Activated CD4-positive, alpha-beta T cell treated with anti-CD3 and anti-CD28 coated beads, Interleukin-2, amount 50 U/mL, for 1 hour (primary cell): Measurements from ENCODE around the gene RBM33.

Source experiments
- DNase-seq: peaks from one replicate; pipeline ENCODE4 v3.0.0-alpha.2; 2020

RBM33 gene

GRCh38 chr7:155780884-155781283, 136.4 kb downstream of the RBM33 start:
- DNase-seq, result no peak

DNA sequence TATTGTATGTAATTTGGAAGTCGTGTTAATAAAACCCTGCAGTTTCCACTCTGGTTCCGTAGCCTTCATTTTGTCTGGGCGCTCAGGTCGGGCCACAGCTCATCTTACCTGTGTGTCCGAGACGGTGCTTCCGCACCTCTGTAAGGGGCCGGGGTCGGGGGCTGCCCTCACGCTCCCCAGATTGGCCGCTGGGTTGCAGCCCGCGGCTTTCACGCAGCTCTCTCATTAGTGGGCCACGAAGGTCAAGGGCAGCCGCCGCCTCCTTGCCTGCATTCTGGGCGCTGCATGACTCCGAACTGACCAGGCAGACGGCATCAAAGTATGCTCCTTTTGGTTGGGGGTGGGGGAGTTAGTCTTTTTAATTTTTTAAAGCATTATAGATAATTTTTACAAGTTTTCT, 137.0 kb downstream of the RBM33 start:
- no peak for DNase-seq

GRCh38 chr7:155782466-155782865, 138.0 kb downstream of the RBM33 start:
- no peak for DNase-seq

- no peak for DNase-seq
Observed at GRCh38 chr7:155785536-155785935, 141.1 kb downstream of the RBM33 start.

GRCh38 chr7:155786491-155786890, 142.0 kb downstream of the RBM33 start:
- no peak for DNase-seq

DNA sequence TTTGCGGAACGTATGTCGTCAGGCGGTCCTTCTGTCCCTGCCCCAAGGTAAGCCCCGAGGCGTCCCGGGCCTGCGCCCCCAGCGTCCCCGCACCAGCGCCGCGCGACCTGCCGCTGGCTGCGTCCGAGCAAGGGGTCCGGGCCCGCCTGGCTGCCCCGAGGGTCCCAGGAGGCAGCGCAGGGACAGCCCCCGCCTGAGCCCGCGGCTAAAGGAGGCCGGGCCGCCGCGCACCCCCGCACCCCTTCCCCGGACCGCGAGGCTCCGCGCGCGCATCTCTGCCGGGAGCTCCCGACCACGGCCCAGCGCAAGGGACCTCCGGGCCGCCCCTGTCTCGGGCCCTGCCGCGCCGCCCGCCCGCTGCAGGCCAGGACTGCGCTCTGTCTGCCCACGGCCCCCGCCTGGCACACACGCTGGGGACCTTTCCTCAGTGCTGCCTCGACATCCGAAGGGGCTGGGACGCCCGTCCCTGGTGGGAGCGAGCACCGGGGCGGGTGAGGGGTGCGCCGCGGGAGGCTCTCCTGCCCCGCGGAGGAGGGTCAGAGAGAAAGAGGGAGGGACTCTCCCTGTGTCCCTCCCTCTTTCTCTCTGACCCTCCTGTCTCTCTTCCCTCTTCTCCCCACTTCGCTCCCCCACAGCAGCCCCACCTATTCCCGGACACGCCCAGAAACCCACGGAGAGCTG, 142.8 kb downstream of the RBM33 start:
- DNase-seq, result no peak

GRCh38 chr7:155788616-155789000, 144.1 kb downstream of the RBM33 start:
- DNase-seq, result no peak

DNA sequence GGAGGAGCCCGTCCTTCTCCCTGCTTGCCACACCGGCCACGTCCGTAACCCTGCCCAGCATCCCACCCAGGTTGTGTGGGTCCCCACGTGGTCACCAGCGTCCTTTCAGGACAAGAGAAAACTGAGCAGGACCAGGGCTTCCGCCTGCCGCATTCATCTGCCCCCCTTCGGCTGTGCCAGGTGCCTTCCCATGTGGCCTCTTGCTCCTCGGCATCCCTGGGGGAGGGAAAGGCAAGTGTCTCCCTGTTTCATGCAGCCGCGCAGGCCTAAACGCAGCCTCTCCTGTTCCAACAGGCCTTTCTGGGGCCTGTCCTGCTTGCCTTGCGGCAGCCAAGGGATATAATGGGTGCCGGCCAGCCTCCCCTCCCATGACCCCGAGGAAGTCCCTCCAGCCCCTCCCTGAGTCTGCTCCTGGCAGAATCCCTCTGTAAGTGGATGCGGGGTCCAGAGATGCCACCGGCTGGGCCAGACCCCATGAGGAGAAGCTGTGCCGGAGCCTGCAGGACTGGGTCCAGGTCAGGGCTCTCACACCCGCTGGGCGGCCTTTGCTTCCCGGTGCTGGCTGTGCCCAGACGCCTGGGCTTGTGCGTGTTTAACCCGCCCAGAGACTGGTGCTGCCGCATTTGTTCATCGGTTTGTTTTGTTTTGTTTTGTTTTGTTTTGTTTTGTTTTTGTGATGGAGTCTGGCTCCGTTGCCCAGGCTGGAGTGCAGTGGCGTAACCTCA, 144.7 kb downstream of the RBM33 start:
- DNase-seq, result no peak

GRCh38 chr7:155790666-155791065, 146.2 kb downstream of the RBM33 start:
- DNase-seq, result no peak

DNA sequence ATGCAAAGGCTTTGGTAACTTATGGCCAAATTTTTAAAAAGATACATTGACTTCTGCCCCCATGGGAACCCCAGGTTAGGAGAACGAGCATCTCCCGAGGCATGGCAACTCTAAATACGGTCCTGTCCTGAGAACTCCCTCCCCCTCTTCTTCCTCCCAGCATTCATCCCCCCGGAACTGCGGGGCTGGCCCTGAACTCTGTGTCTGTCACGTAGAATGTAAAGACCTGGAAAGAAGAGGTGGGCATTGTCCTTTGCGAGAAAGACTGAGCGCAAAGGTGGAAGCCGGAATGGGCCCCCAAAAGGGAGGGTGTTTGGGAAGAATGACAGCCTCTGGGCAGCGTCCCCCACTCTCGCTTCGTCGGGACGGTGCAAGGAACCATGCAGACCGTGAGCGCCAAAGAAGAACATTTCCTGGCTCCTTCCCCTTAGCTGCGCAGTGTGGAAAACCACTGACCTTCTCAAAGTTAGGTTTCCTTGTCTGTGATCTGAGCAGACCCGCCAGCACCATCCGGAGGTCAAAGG, 146.8 kb downstream of the RBM33 start:
- DNase-seq, result no peak

DNA sequence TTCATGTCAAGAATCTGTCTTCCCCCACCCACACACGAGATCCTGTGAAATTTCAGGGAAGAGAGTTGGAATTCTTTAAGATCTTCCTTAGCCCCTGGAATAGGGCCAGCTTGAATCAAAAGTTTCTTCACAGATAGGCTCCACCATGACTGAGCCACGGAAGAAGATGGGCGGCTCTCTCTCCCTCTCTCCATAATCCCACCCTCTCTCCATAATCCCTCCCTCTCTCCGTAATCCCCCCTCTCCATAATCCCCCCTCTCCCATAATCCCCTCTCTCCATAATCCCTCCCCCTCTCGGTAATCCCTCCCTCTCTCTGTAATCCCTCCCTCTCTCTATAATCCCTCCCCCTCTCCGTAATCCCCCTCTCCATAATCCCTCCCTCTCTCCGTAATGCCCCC, 147.4 kb downstream of the RBM33 start:
- DNase-seq, result no peak

DNA sequence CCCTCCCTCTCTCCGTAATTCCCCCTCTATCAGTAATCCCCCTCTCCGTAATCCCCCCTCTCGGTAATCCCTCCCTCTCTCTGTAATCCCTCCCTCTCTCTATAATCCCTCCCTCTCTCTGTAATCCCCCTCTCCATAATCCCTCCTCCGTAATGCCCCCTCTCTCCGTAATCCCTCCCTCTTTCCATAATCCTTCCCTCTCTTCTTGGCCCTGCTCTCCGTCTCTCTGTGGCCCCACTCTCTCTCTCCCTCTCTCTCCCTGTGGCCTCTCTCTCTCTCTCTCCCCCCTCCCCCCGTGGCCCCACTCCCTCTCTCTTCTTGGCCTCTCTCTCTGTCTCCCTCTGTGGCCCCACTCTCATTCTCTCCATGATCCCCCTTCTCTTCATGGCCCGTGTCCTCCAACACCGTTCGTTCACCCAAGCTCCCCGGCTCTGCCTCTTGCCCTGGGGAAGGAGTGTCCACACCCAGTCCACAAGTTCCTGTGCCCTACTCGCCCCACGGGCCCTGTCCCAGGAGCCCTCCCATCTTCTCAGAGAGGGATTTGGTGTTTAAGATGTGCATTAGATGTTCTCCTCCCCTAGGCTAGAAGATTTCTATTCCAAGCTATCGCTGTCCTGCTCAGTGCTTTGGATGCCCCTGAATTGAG, 148.0 kb downstream of the RBM33 start:
- no peak for DNase-seq

DNA sequence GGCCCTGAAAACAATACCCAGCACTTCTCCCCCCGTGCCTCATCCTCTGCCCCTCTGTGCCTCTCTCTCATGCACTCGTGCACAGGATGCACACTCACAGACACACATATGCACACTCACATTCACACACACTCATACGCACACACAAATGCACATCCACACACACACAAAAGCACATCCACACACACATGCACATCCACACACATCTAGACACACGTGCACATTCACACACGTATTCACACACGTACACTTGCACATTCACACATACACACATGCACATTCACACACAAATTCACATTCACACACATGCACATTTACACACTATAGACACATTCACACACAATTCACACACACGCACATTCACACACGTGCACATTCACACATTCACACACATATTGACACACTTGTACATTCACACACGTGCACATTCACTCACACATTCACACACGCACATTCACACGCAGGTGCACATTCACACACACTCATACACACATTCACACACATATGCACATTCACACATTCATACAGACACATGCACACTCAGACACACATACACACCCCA, 148.6 kb downstream of the RBM33 start:
- DNase-seq, result no peak

- DNase-seq, result no peak
Observed at GRCh38 chr7:155793720-155794119, 149.3 kb downstream of the RBM33 start.

GRCh38 chr7:155794196-155794595, 149.7 kb downstream of the RBM33 start:
- DNase-seq, result no peak

DNA sequence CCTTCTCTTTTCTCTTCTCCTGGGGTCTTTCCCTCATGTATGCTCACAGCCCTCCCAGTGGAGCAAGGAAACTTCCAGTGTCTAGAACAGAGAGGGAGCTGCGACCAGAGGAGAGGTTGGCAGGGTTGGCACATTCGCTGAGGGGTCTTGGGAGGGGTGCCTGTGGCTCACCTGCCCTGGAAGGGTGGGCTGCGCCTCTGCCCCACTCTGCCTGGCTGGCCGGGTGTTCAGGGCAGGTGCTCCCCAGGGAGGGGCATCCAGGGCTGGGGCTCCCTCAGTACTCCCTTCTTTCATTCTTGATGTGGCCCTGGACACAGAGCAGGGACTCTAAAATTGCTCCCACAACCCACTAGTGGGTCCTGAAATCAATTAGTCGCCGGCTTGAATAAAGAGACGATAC, 150.9 kb downstream of the RBM33 start:
- DNase-seq, result no peak

GRCh38 chr7:155795951-155796350, 151.5 kb downstream of the RBM33 start:
- DNase-seq, result no peak

- peak; percentile 67 for DNase-seq
Observed at GRCh38 chr7:155796381-155797261, 152.2 kb downstream of the RBM33 start.

- DNase-seq, result no peak
Observed at GRCh38 chr7:155797262-155798250, 153.1 kb downstream of the RBM33 start.

GRCh38 chr7:155798673-155799439, 154.4 kb downstream of the RBM33 start:
- DNase-seq, result no peak

- no peak for DNase-seq
Observed at GRCh38 chr7:155799514-155799913, 155.1 kb downstream of the RBM33 start.
